ENCODE results near the gene EMX1.
A peak's percentile ranks its signal among the peaks of the same experiment; 100 is the strongest.

Gene EMX1

DNA sequence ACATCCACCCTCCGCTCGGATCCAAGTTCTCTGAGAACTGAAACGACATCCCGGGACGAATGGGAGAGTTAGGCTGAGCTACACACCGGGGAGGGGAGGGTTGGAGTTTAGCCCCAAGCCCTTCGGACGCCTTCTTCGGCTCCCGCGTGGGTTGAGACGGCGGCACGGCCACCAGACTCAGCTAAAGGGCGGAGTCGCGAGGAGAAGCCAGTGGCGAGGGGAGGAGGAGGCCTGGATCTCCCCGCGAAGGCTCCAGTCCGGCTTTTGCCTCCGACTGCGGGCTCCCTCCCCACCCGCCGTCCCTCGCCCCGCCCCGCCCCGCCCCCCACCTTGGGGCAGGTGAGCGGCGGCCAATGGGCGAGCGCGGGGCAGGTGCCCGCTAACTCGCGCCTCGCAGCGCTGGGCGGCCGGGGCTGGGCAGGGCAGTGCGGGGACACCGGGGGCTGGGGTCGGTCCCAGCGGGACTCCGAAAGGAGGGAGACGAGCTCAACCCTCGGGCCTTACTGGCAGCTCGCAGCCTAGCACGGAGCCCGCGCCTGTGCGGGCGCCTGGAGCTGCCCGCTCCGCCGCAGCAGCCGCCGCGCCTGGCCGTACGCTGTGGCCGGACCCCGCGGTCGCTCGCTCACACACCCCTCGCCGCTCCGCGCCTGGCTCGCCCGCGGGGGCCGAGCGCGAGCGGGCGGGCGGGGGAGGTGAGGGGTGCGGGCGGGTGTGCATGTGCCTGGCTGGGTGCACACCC, at the start of gene EMX1:
Gene EMX1 (plus strand): TSS at position 382 of the 739 bp plus-strand sequence. CDS start 334 bp downstream, at position 716.
- DNase-seq = peak; percentile 86

DNA sequence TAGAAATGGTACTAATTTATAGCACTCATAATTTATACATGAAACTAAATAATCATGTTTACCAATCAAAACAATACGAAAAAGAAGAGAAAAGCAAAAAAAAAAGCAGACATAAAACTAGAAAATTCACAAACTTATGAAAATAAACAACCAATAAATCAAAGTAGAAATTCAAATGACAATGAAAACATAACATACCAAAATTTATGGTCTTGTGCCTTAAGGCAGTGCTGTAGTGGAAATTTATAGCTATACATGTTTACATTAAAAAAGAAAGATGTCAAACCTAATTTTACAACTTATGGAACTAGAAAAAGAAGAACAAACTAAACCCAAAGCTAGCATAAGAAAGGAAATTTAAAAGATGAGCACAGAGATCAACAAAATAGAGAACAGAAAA, 46.3 kb upstream of the EMX1 start:
- DNase-seq = no peak

DNA sequence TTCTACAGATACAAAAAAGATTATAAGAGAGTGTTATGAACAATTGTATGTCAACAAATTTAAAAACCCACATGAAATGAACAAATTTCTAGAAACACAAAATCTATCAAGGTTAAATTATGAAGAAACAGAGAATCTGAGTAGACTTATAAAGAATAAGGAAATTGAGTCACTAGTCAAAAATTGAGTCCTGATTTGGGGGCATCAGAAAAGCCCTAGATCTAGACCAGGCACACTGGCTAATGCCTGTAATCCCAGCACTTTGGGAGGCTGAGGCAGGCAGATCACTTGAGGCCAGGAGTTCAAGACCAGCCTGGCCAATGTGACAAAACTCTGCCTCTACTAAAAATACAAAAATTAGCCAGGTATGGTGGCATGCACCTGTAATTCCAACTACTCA, 45.4 kb upstream of the EMX1 start:
- no peak for DNase-seq

DNA sequence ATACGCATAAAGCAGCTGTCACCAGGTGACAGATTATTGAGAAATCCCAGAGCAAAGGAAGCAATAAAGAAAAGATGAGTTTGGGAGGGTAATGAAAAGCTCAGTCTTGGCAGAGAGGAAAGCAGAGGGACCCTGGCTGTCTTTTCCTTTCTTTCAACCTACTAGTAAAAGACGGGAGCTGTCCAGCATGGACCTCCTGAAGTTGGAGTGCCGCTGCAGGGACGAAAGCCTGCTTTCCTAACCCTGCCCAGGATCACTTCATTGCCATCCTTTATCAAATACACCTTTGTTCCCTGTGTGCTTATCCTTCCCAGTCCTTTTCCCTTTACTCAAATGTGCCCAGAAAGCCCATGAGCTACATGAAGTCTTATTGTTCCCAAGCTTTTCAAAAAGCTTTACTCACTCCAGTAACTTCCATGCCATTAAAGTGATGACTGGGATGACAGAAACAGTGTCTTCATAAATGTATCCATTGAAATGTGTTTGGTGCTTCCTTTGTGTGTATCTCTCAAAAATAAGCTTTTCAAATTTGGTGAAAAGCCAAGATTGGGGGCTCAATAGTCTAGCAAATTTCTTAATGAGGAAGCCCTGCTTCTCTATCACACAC, 33.9 kb upstream of the EMX1 start:
- DNase-seq = no peak

DNA sequence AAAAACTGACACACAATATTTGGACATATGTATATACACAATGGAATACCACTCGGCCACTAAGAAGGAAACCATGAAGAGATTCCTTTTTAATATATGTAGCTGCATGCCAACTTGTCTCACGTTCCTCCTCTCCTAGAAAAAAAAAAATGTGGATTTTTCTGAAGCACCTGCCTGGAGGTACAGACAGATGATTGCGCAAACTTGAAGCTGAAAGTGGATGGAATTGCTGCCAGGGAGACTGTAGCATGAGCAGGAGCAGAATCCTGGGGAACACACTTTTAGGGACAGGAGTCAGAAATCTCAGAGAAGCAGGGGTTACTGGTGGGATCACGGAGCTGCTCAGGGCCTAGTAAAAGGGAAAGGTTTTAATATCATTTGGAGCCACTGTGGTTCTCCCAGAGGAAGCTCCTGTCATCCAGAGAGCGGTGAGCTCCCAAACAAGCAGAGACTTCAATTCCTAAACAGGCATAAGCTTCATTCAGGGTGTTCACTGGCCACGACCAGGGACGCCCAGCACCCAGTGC, 30.8 kb upstream of the EMX1 start:
- DNase-seq = peak; percentile 30

DNA sequence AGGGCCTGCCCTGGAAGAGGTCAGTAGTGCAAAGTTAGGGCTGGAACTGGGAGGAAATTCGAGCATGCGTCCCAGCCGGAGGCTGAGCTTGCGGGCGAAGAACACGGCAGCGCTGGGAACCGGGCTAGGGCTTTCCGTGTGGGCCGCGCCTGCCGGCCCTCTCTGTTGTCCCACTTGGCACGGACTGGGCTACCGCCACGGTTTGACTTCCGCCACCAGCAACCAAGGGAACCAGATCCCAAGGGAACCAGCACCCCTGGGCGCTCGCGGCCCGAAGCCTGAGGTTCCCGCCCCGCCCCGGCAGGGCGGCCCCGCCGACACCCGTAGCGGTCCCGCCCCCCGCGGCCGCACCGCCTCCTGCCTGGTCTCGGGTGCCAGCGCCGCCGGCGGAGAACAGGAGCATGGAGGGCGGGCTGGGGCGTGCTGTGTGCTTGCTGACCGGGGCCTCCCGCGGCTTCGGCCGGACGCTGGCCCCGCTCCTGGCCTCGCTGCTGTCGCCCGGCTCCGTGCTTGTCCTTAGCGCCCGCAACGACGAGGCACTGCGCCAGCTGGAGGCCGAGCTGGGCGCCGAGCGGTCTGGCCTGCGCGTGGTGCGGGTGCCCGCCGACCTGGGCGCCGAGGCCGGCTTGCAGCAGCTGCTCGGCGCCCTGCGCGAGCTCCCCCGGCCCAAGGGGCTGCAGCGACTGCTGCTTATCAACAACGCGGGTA, 30.1 kb upstream of the EMX1 start, which contains the start of gene SPR:
Gene SPR (plus strand): TSS at position 377 of the 708 bp plus-strand sequence. CDS start 25 bp downstream, at position 402.
- peak; percentile 63 for DNase-seq

DNA sequence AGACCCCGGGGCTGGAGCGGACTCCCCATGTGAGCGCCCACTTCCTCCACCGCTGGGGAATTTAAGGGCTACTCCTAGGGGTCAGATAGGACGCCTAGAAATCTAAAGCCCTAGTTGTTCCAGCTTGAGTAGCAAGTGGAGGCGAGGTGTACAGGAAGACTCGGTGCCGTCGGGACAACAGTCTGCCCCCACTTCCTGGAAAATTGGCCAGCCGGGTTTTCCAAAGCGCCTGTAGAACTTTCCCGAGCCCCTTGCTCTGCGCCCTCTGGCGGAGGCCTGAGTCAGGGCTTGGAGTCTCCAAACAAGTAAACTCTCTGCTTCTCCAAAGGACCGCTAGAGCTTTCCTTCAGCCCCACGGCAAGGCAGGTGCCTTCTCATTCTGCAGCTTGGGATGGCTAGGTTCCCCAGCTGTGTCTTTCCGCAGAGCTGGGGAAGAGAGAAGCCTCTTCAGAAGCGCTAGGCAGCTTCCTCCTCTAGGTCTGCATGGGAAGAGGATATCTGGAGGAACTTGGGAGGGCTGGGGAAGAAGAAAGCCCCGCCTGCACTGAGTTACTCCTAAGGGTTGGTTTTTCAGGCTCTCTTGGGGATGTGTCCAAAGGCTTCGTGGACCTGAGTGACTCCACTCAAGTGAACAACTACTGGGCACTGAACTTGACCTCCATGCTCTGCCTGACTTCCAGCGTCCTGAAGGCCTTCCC, 29.4 kb upstream of the EMX1 start:
- peak; percentile 86 for DNase-seq

DNA sequence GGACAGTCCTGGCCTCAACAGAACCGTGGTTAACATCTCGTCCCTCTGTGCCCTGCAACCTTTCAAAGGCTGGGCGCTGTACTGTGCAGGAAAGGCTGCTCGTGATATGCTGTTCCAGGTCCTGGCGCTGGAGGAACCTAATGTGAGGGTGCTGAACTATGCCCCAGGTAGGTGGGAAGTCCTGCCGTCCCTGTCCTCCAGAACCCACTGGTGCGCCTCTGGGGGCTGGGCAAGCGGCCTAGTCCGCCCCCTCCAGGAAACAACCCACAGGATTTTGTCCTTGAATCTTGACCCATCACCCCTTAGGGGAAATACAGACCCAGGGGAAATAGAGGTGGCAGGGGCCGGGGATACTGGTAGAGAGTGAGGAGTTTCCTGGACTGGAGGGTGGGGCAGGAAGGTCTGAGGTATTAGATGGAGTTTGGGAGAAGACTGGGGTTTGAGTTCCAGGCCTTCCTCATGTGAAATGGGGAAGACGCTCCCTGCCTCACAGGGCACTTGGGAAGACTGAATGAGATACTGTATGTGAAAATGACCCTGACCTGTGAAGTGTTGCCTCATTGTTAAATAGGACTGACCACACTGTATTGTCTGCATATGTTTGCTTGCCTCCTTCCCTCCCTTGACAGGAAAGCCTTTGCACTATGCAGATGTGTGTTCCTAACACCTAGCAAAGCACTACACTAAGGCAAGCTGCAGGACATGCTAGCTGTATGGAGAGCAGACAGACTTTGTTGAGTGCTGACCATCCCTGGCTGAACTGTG, 28.7 kb upstream of the EMX1 start:
- DNase-seq = no peak

DNA sequence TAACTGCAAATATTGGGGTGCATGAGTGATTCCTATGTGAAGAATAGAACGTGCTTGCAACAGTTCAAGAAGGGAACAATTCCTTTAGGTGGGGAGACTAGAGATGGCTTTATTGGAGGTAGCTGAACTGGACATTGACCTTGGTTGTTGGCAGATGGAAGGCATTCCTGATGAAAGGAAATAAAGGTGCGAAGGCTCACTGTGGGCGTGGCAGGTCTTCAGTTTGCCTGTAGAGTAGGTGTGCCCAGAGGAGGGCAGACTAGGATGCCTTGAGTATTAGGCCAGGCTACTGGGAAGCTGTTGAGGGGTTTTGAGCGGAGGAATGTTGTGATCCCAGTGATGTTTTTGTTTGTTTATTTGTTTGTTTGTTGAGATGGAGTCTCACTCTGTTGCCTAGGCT, 27.3 kb upstream of the EMX1 start:
- no peak for DNase-seq

DNA sequence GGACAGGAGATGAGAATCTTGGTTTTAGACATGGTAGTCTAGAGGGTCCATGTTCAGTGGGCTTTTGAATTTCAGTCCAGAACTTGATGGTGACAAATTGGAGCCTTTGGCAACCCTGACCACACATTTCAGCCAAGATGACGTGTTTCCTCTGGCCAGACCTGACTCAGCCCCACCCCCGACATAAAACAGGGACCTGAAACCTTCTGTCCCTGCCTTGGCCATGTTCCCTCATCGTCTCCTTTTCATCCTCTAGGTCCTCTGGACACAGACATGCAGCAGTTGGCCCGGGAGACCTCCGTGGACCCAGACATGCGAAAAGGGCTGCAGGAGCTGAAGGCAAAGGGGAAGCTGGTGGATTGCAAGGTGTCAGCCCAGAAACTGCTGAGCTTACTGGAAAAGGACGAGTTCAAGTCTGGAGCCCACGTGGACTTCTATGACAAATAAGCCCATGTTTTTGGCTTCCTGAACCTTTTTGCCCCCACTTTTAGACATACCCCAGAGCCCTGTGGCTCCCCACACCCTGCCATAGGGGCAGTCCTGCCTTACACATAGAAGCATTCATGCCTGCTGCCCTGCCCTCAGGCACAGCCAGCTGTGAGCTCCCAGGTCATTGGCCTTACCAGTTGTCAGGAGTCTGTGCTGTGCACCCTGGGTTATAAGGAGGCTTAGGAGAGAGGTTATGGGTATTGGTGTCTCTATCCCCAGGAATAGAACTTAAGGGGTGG, 26.1 kb upstream of the EMX1 start:
- no peak for DNase-seq

DNA sequence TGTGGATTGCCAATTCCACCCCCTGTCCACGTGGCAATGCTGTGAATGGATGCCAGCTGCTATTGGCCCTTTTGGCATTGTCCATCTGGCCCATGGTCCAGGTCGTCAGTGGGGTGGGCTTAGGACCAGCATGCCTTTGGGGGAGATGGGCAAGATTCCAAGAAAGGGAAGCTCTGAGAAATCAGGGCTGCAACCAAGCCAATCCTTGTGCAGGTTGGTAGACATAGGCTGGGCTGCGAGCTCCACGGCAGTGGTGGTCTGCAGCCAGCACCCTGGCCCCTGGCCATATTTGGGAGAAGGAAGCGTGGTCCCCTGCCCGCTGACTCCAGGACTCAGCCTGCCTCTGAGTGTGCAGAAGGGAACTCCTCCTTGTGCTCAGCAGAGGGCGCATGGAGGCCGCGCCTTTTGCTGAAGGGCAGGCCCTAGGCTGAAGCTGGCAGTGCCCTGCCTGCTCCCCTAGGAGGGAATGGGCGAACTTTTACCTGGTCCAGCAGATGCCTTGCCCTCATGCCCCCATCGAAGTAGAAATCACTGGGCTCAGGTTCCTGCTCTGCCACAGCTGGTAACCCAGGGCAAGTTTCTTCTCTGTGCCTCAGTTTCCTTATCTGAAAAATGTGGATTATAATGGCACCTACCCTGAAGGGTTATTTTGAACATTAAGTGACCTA, 24.7 kb upstream of the EMX1 start:
- peak; percentile 71 for DNase-seq

DNA sequence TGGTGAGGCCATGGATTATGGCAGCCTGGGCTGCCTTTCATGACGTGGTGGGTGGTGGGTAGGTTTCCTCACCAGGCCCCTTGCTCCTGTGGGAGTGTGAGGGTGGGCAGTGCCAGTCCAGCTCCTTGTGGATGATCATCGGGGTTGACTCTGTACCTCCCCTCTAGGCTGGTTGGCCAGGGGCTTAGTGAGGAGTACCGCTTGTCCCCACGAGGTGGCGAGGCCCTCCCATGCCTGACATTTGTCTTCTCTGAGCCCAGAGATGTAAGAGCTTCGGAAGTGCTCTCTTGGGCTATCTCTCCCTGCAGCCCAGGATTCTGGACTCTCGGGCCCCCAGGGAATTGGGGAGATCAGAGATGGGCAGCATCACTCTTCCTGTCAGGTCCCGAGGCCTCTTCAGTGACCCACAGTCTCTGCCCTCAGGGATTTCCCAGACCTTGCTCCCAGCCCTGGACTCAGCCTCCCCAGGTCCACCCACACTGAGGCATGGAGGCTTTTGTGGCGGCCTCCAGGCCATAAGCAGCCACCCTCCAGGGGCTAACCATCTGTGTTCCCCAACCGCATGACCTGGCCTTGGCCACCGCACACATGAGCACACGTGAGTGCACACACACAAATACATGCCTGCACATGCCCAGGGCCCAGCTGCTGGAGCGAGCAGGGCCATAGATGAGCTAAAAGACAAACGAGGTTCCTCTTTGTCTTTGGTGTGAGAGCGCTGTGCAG, 23.6 kb upstream of the EMX1 start:
- peak; percentile 71 for DNase-seq

DNA sequence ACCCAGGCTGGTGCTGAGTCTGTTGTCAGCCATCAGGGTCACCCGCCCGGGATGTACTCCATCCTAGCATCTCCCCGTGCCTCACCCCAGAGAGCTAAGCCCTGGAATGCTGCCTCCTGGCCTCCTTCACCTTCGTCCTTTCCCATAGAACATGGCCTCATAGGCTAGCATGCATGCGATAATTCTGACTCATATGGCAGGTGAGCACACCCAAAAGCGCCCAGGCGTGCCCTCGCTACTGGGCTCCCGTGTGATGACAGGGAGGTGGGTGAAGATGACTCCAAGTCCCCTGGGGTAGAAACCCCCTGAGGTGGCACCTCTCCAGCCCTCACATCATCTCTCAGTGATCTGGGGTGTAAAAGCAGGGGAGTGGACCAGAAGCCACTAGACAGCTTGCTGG, 22.8 kb upstream of the EMX1 start:
- no peak for DNase-seq

DNA sequence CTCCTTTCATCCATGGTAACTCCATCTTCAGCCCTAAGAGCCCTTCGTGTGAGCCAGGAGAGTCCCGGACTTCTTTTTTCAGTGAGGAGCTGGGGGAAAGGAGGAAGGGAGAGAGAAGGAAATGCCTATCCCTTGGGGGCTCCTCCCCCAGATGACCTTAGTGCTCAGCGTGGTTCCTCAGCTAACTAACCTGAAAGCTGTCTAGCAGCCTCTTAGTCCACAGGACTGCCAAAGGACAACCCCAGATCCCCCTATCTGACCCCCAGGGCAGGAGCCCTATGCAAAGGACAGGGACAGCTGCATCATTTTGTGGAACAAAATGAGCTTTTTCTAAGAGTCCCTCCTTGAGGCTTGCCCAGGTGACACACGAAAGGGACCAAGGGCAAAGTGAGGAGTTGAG, 22.2 kb upstream of the EMX1 start:
- no peak for DNase-seq

DNA sequence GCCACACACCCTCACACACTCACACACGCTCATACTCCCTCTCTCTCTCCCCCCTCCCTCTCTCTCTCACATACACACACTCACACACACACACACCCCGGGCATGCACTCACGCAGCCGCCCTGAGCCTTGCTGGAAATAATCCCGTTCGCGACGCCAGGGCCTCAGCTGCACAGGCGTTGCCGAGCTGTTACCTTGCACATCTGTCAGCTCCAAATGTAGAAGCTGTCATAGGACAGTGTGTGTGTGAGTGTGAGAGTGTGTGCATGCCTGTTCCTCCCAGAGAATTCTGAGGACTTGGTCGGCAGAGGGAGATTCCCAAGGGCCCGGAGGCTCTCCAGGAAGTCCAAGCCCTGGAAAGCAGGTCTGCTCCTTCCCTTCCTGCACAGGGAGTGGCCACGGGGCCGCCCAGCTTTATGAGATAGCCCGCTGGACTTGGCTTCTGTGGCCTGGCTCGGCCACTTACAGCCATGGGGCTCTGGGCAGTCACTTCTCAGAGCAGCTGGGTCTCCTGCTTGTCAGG, 21.5 kb upstream of the EMX1 start:
- DNase-seq = peak; percentile 87

DNA sequence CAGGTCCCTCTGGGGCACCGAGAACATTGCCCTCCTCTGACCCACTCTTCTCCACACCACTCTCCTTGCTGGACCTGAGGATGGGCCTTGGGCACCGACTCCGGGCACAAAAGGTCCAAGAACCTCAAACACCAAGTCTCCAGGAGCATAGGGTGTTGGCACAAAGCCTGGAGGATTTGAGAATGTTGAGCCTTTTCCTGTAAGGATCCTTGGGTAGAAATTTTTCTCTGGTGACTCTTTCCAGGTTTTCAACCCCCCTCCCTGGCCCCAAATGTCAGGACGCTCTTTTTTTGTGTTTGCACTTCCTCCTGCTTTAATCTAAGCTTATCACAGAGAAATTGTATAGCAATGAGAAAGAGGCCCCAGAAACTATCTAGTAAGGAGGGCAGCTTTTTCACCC, 20.9 kb upstream of the EMX1 start:
- no peak for DNase-seq

DNA sequence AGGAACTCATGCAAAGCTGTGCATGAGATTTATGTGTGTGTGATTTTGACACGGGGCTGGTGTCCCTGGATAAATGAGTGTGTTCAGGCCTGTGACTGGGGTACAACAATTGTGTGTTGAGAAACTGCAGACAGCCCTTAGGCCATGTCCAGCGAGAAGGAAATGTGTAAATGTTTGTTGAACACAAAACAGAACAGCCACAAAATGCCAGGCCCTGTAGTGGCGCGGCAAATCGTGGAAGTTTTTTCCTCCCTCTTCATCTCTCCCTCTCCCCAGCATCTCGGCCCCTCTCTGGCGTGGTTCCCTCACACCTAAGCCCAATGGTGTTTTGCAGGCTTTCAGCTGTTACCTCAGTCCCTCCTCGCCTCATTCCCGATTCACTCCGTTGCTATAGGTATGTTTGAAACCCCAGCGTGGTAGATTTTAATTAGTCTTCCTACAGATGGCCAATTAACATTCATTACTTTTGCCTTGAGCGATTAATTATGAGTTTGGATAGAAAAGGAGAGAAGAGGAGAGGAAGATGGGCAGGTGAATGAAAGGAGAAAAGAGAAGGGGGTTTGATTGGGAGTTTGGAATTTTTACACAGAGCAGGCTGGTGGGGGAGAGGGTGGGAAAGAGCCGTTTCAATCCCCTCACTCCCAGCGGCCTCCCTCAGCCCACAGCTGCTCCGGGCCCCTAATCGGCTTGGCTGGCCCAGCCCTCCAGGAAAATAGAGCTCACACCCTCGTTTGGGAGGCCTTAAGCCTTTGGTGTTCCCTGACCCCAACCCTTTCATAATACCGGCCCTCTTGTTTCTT, 19.3 kb upstream of the EMX1 start:
- DNase-seq = no peak

DNA sequence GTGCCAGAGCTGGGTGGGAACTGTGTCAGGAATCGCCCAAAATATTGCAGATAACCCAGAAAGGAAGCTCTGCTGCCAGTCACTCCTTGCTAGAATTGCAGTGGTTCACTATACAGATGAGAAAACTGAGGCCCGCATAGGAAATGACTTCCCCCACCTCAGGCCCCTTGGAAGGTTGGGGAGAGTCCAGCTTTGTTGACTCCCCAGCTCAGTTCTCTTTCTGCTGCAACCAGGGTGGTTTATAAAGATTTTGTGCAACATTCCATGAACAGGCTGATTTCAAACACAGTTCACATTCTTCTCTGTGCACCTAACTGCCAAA, 18.8 kb upstream of the EMX1 start:
- DNase-seq = no peak

DNA sequence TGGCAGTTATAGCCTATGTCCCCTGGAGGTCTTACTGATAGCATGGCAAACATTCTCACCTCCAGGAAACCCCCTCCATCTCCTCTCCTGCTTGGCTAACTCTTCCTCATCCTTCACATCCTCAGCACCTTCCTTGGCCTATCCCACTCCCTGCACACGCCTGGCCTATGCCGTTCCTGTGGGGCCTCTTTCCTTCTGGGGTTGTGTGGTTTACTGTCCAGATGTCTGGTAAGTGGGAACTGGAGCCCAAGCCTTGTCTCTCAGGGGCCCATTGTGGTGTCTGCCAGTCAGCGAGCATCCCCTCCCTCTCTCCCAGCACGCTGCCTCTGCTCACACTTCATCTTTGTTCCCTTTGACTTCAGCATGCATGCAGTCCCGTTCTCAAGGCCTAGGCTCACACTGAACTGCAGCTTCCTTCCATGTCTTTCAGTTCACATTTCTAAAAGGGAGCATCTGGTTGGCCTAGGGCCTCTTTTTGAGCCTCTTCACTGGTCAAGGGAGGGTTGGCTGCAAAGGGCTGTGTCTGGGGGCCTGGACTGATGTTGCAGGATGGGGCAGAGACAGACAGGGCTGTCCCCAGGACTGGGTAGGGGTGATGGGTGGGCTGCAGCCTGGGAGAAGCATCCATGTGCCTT, 17.0 kb upstream of the EMX1 start:
- DNase-seq = no peak

Data from NCI-H2171 treated with DMSO at 0.1 percent for 48 hours (cell line).